ENCODE data around the gene OBSCN. TPM values are rescaled to one million over a fixed set of nuclear protein-coding genes. Genes with fewer than 3 reads are reported as not detected.

Gene OBSCN
- total RNA-seq, 1 donor from 2014 or later = 1.5 TPM

DNA sequence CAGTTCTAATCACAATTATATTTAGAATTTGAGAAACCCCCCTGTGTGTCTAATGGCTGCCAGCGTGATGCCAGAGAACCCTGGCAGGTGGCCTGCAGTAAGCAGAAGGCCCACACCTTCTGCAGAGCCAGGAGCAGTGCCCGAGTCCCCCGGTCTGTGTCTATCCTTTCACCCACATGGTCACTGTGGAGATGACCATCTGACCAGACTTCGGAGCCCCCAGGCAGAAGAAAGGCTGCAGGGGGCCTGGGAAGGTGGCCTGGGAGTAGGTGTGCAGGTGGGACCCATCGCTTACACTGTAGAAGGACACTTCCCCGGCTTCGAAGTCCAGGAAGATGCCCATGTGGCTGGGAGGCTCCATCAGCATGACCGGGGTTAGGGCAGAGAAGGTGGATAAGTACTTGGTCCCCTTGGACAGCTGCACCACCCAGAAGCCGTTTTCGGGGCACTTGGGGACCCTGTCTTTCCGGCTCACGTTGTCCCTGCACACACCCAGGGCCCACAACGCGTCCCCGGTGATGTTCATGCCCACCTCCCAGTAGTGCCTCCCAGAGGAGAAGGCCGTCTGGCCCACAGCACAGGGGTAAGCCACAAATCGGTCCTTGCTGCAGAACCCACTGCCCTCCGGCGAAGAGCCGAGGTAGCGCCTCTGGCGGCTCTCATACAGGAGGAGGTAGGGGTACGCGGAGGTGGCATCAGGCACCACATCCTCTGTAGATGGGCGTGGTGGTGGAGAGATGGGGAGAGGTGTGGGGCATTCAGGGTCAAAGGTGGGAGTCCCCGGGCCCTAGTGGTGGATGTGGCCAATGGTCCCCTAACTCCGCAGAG lies 200.4 kb downstream of the OBSCN start:
- no peak for DNase-seq (ENCODE audit: extremely low read depth, low read depth, low spot score)

GRCh38 chr1:228408869-228409805 lies 201.3 kb downstream of the OBSCN start:
- no peak for DNase-seq (ENCODE audit: extremely low read depth, low read depth, low spot score)

GRCh38 chr1:228410015-228410414 lies 202.2 kb downstream of the OBSCN start:
- DNase-seq (ENCODE audit: extremely low read depth, low read depth, low spot score) = no peak

DNA sequence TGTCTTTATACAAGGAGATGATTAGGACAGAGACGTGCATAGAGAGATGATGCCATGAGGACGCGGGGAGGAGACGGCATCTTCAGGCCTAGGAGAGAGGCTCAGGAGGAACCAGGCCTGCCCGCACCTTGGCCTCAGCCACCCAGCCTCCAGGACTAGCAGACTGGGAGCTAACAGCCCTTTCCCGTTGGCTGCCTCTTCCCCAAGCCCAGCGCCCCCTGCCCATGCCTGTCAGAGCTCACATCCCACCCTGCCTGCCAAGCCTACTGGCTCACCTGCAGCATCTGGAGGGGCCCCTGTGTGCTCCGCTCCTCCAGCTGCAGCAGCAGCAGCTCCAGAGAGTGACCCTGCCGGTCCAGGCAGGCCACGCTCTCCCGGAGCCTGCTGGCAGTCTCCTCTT lies 202.8 kb downstream of the OBSCN start:
- no peak for DNase-seq (ENCODE audit: extremely low read depth, low read depth, low spot score)

GRCh38 chr1:228411121-228411520 lies 203.3 kb downstream of the OBSCN start:
- DNase-seq (ENCODE audit: extremely low read depth, low read depth, low spot score) = no peak

DNA sequence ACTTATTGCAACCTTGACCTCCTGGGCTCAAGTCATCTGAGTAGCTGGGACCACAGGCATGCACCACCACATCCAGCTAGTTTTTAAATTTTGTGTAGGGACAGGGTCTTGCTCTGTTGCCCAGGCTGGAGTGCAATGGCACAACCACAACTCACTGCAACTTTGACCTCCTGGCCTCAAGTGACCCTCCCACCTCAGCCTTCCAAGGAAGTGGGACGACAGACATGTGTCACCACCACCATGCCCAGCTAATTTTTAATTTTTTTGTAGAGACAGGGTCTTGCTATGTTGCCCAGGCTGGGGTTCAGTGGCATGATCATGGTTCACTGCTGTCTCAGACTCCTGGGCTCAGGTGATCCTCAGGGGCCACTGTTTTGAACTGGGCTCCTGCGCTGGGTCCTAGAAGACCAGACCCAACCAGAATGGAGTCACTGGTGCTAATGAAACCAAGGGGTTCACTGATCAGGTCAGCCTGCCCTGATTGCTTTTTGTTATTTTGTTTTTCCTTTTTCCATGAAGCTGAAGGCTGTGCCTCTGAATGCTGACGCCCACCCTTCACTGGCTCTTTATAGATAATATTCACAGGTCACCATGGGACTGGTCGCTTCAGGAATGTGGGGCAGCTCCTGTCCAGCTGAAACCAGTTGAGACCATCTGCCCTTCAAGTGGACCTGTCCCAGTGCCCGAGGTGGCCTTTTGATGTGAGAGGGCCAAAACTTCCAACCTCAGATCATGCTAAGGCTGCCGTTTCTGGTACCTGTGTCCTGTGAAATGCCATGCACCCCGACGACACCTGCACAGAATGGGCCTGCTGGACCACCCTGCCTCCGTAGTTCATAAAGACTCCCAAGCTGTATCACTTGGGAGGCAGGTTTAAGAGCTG lies 203.9 kb downstream of the OBSCN start:
- no peak for DNase-seq (ENCODE audit: extremely low read depth, low read depth, low spot score)

DNA sequence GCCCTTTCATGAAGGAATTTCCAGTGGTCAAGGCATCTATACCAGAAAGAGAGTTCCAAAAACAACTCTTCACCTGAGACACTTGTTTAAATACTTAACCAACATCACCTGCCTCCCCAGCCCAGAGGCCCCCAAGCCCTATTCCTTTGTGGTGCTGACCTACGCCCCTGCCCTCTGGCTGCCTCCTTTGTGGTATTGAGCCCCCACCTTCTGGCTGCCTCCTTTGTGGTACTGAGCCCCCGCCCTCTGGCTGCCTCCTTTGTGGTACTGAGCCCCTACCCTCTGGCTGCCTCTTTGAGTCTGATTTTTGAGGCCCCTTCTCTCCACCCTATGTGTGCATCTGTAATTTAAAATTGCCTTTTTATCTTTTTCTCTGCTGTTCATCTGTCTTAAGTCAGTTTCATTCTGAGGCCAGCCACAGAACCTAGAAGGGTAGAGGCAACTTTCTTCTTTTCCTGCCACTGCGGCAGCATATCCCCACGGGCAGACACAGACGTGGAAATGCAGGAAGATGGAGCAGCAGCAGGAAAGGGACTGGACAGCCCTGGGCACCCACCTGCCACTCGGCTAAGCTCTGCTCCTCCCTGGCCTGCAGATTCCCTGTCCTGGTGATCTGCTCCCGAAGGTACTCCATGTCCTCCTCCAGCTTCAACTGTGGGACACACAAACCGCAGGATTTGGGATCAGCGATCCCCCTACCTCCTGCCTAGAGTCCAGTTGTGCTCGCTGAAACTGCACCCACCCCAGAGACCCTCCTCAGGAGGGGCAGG lies 205.6 kb downstream of the OBSCN start:
- no peak for DNase-seq (ENCODE audit: extremely low read depth, low read depth, low spot score)

DNA sequence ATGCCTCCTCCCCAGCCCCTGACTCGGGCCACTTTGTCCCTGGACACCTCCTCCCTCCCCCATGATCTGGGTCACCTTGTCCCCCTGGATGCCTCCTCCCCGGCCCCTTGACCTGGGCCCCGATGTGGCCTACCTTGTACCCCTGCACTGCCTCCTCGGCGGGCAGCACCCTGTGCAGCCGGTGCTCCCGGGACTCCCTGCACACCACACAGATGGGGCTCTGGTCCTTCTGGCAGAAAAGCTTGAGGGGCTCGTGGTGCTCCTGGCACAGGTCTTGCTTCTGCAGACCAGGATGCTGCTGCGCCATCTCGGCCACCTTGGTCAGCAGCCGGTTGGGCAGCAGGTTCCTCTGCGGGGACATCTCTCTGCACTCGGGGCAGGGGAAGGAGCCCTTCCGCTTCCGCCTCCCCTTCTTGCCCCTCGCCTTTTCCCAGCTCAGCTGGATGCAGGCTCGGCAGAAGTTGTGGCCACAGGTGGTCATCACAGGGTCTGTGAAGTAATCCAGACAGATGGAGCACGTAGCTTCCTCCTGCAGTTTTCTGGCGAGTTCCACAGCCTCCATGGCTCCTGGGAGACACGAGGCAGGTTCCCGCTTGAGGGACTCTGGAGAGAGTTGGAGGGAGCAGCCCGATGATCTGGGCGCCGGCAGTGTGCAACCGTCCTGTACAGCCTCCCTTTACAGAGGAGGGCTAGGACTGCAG lies 206.8 kb downstream of the OBSCN start:
- DNase-seq (ENCODE audit: extremely low read depth, low read depth, low spot score) = no peak

DNA sequence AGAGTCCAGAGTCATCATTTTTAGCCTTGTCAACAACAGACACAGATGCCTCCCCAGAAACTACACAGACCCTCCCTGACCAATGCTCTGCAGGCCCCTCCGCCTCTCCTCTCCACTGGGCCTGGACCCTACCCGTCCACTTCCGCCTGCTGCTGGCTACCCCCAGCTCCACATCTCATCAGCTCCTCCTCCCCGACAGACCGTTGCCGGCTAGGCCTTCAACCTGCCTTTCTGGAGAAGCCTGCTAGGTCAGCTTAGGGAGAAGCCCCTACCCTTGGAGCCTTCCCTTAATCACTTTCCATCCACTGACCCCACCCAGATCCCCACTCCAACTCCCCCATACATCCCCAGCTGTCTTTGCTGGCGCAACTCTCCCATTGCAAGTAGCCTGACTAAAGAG lies 207.4 kb downstream of the OBSCN start:
- no peak for DNase-seq (ENCODE audit: extremely low read depth, low read depth, low spot score)

- DNase-seq (ENCODE audit: extremely low read depth, low read depth, low spot score) = no peak
Measured at GRCh38 chr1:228415853-228416216, 208.0 kb downstream of the OBSCN start.

DNA sequence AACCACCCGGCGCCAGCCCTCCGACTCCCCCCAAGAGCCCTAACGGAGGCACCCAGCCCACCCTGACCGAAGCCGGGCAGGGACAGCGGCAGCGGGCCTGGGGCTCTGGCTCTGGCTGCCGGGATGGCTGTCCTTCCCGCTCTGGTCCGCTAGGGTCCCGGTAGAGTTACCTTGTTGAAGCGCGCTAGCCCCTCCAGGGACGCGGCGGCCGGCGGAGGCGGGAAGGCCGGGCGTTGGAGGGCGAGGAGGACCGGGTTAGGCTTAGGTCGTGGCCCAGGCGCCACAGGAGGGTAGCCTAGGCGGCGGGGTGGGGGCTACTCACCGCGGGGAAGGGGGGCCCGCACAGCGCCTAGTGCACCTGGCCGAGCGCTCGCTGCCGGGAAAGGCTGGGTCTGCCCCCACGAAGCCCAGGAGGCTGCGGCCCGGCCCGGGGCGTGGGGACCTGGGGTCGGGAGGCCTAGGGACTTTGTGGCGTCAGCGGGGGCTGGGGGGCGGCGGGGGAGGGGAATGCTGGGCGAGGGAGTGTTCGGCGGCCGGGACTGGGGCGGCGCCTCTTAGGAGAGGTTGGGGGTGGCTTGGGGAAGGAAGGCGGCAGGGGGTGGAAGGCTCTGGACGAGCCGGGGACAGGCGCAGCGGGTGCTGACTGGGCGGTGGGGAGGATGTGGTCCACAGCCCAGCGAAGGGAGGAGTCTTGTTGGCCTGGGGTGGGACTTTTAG lies 208.5 kb downstream of the OBSCN start, which contains the start of gene TRIM17:
TRIM17 (minus strand) TSS at position 645 of the 717 bp plus-strand sequence. CDS start 1,789 bp downstream, outside the sequence.
- no peak for DNase-seq (ENCODE audit: extremely low read depth, low read depth, low spot score)

DNA sequence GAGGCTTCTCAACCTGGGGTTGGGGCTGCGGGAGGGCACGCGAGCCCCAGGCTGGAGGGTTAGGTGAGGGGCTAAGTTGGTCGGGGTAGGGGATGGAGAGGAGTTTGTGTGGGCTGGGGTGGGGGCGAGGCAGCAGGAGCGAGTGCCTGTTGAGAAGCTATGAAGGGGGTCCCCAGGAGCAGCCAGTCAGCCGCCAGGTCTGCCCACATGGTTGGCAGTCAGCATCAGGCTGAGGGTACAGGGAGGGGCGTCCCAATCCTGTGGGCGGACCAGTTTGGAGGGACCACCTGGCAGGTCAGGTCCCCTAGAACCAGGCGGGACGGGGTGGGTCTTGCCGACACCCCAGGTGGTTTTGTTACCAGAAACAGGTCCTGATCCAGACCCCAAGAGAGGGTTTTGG lies 209.2 kb downstream of the OBSCN start:
- DNase-seq (ENCODE audit: extremely low read depth, low read depth, low spot score) = no peak

DNA sequence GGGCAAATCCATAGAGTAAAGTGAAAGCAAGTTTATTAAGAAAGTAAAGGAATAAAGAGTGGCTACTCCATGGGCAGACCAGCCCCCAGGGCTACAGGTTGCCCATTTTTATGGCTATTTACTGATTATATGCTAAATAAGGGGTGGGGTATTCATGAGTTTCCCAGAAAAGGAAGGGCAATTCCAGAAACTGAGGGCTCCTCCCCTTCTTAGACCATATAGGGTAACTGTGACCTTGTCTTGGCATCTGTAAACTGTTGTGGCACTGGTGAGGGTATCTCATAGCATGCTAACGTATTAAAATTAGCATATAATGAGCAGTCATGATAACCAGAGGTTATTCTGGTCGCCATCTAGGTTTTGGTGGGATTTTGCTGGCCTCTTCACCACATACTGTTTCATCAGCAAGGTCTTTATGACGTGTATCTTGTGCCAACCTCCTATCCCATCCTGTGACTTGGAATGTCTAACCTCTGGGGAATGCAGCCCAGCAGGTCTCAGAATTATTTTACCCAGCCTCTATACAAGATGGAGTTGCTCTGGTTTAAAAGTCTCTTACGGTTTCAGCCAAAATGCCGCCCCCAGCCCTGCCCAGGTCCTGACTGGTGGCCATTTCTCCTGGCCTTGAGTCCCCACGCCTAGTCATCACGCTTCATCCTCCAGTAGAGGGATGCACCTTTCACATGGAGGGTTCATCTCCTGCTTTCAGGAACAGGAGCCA lies 209.8 kb downstream of the OBSCN start:
- no peak for DNase-seq (ENCODE audit: extremely low read depth, low read depth, low spot score)

DNA sequence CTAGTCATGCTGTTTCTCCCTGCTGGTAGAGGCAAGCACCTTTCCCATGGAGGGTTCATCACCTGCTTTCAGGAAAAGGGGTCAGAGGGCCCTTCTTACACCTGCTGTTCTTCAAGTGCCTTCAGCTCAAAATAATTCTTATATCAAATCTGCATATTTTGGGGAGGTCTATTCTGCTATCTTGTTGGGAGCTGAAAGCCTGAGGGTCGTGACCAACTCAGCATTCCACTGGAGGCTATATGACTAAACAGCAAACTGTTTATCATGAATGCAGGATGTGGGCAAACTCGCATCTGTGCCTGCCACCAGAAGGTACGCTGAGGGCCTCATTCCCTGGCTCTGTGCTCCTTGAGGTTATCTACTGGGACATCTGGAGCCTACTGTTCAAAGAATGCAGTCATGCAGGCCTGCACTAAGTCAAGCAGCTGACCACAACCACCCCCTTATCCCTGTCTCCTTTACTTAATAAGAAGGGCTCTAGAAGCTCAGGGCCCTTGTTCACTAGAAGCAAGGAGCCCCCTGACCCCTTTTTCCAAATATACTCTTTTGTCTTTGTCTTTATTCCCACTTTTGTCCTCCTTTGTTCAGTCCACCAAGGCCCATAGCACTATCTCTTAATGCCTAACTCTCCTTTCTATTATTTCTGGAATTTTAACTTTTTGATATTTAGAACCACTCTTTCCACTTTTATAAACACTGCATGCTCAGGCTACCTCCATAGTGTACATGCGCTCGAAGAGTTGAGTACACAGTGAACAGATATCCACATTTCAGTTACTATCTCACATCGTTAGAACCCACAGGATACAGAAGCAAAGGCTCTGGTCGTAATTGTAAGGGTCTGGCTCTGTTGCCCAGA lies 213.4 kb downstream of the OBSCN start:
- DNase-seq (ENCODE audit: extremely low read depth, low read depth, low spot score) = no peak

DNA sequence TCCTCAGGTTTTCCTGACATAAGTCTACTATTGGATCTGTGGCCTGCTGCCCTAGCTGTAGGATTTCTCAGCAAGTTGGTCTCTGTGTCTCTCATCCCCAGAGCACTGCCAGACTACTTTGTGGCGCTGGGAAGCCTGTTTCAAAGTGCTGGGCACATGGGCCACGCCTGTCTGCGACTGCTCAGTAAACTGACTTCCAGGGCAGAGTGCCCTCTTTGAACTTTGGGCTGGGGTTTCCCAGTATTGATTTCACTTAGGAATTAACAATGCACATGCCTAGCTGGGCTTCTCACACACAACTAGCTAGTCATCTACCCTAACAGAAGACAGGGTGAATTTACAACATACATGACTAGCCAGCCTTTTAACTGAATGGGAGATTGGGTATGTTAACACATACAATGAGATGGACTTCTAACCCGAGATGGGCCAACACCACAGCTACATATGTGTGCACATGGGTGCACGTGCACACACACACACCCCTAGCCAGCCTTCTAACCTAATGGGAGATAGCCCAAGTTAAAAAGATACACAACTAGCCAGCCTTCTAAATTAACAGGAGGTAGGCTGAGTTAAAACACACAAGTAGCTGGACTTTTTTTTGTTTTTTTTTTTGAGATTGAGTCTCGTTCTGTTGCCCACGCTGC lies 215.7 kb downstream of the OBSCN start:
- DNase-seq (ENCODE audit: extremely low read depth, low read depth, low spot score) = no peak

All from glomerular endothelial cell (primary cell).